NCI-H2107 (cell line): ENCODE data around the gene ZCCHC8.
"Not testable (repeated sequence)": the region's sequence is repeated elsewhere in the genome, so short reads cannot be mapped to it uniquely, and the experiment has no call there.

Source experiments
- DNase-seq: peaks from one replicate; lab custom pipeline; 2025; lab: John Stamatoyannopoulos, UW

ZCCHC8 gene

GRCh38 chr12:122508163-122508562 lies 7.4 kb upstream of the ZCCHC8 start:
- DNase-seq = no peak

GRCh38 chr12:122506393-122506938 lies 5.7 kb upstream of the ZCCHC8 start:
- no peak for DNase-seq

GRCh38 chr12:122505419-122506051 lies 4.8 kb upstream of the ZCCHC8 start:
- no peak for DNase-seq

GRCh38 chr12:122503783-122504590 lies 3.3 kb upstream of the ZCCHC8 start:
- no peak for DNase-seq

DNA sequence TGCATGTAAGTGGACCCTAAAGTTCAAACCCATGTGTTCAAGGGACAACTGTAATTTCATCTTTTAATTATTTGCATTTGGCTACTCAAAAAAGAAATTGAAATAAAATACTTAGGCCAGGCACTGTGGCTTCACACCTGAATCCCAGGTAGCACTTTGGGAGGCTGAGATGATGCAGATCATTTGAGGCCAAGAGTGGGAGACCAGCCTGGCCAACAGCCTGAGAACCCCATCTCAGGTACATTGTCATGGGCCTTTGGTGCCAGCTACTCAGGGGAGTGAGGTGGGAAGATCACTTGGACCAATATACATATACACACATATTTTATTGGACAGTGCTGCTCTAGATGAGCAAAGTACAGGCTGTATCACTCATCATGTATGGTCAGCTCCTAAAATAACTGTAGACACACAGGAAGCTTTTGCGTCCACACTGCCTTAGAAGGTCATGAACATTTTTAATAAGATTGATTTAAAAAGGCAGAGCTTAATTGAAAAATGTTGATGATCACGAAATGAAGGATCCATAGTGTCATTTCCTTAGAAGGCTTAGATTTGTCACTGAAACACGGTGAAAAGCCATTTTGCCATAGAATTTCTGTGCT lies 2.5 kb upstream of the ZCCHC8 start:
- DNase-seq = no peak

DNA sequence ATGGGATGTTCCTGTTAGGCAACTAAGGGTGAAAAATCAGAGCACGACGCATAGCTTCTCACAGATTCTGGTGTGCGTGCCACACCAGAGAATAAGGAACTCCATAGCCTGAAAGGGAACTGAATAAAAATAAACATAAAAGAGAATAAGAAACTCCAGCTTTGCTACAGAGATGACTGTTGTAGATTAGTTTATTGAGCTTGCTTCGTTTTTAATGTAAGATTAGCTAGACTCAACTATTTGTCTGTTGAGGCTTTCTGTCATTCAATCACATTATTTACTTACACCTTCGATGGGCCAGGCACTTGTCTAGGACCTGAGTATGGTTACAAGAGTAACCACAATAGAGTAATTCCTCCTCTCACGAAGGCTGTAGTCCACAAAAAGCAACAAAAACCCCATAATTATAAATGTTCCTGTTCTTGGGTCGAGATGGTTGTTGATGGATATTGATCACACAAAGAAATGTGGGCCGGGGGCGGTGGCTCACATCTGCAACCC lies 807 bp upstream of the ZCCHC8 start:
- no peak for DNase-seq

GRCh38 chr12:122499991-122500684 lies 594 bp downstream of the ZCCHC8 start:
- DNase-seq = peak; percentile 78

- no peak for DNase-seq
These were observed 5.5 kb downstream of the ZCCHC8 start for GRCh38 chr12:122495258-122495657.

GRCh38 chr12:122493222-122493621 lies 7.5 kb downstream of the ZCCHC8 start:
- DNase-seq = not testable (repeated sequence)

DNA sequence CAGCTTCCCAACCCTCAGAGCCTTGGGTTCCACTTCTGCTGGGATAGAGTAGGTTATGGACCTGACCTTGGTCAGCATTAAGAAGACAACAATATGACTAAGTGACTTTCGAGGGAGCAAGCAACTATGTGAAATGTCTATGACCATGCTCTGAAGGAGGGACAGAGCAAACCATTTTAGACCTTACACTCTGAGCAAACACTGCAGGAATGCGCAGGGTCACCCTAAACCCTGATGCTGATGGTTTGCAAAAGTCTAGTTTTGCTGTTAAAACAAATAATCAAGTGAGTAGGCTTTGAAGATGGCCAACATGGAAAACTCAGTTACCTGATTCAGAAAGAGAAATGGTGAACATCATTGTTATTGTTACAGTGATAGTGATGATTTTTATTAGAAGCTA lies 8.7 kb downstream of the ZCCHC8 start:
- DNase-seq = no peak

DNA sequence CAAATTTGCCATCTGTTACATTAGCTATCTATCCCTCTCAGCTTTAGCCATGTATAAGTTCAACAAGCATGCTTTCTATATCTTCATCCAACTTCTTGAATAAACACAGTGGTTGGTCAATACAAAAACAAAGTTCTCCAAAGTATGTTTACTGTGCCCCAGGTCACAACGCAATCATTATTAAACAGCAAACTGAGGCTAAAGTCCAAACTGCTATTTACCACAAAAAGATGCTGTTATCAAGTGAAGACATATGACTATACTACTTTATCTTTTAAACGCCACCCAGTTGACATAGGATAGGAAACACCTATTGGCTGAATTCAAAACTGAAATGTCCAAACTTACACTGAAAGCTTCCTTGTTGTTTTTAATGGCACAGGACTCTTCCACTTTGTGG lies 11.7 kb downstream of the ZCCHC8 start:
- DNase-seq = no peak

DNA sequence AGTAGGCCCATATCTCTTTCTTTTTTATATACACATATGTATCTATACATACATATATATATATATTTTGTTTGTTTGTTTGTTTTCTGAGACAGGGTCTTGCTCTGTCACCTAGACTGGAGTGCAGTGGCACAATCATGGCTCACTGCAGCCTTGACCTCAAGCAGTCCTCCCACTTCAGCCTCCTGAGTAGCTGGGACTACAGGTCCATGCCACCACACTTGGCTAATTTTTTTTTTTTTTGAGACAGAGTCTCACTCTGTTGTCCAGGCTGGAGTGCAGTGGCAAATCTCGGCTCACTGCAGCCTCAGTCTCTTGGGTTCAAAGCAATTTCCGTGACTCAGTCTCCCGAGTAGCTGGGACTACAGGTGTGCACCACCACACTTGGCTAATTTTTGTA lies 12.9 kb downstream of the ZCCHC8 start:
- DNase-seq = not testable (repeated sequence)

DNA sequence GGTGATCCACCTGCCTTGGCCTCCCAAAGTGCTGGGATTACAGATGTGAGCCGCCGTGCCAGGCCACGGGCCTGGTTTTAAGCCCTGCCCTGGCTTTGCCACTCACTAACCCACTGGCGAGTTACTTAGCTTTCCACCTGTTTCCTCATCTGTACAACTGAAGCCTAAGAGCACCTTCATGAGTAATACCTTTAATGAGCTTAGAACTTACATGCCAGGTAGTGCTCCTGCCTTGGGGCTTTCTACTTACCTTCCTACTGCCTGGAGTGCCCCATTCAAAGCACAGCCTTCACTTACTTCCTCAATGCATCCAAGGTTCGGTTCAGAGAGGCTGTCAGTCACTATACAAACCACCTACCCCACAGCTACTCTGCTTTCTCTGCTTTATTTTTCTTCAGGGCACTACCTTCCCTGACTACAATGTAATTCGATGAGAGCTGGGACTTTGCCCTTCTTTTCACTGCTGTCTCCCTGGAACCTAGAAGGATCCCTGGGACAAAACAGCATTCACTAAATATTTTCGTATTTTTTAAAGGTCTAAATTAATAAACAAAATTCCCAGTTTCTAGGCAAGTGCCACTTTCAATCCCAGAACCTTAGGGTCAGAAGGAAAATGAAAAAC lies 13.8 kb downstream of the ZCCHC8 start:
- no peak for DNase-seq

DNA sequence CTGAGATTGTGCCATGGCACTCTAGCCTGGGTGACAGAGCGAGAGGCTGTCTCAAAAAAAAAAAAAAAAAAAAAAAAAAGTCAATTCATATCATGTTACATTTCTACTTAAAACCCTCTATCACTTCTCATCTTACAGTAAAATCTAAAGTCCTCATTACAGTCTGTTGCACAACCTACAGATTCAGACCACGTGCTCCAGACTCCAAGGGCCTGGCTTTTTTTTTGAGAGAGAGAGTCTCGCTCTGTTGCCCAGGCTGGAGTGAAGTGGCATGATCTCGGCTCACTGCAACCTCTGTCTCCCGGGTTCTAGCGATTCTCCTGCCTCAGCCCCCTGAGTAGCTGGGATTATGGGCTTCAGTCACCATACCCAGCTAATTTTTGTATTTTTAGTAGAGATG lies 14.4 kb downstream of the ZCCHC8 start:
- DNase-seq = peak; percentile 48

DNA sequence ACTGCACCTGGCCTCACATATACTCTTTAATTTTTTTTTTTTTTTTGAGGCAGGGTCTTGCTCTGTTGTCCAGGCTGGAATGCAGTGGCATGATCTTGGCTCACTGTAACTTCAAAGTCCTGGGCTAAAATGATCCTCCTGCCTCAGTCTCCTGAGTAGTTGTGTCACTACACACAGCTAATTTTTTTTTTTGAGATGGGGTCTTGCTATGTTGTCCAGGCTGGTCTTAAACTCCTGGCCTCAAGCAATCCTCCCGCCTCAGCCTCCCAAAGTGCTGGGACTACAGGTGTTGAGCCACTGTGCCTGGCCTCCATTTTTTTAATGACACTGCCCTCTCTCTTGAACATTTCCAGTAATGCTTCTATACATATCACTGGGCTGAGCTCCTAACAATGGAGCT lies 16.3 kb downstream of the ZCCHC8 start:
- DNase-seq = not testable (repeated sequence)

DNA sequence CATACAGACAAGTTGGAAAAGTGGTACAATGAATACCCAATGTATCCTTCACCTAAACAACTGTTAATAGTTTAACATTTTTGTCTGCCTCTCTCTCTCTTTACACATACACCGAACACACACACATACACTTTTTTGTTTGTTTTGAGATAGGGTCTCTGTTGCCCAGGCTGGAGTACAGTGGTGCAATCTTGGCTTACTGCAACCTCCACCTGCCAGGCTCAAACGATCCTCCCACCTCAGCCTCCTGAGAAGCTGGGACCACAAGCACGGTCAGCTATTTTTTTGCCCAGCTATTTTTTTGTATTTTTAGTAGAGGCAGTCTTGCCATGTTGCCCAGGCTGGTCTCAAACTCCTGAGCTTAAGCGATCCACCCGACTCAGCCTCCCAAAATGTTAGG lies 16.8 kb downstream of the ZCCHC8 start:
- DNase-seq = no peak

DNA sequence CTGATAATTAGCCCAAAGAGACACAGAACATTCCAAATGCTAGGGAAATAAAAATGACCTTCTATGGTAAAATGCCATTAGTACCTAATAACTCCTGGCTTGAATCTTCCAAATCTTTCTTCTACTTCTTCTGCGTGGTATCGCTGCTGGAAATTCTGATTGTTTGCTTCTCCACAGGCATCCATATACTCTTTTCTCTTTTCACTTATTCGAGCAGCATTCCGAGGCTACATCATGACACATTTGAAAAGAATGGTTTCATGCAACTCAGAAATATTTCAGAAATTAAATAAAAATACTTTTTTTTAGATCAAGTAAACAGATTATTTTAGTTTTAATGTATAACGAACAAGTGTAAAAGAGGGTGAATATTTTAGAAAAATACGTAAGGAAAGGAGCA lies 18.9 kb downstream of the ZCCHC8 start:
- DNase-seq = no peak

GRCh38 chr12:122480753-122481152 lies 20.0 kb downstream of the ZCCHC8 start:
- DNase-seq = no peak

GRCh38 chr12:122474324-122474716 lies 26.4 kb downstream of the ZCCHC8 start:
- DNase-seq = no peak

DNA sequence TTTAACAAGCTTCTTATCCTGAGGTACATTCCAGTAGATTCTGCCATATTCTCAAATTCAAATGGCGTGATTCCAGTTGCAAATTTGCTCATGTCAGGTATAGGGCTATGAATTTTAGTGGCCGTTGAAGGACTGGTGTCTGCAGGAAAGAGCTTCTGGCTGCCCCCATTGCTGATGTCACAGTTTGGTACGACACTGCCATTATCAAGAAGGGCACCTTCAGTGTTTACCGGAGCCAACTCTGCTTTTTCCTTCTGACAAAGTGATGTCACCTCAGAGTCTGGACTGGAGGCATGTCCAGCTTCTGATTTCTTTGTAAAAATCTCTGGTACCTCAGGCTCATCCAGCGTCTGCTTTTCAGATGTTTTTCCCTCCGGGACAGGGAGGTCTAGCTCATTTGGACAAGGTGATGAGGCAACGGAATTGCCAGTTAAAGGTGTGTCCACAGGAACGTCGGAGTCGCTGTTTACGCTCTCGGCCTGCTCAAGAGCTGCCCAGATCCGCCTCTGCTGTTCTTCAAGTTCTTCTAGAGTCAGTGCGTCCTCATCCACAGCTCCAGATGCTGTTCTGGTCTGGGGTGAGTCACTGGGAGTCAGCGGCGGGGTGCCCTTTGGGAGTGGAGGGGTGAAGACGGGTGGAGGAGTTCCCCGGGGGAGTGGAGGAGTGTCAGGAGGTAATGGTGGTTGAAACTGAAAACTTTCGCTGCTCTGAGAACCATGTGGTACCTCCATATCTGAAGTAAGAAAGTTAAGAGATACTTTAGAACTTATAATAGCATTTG lies 27.0 kb downstream of the ZCCHC8 start:
- no peak for DNase-seq
